PC-9 (cell line): ENCODE results near the gene FCHSD1. TPM values are rescaled to one million over a fixed set of nuclear protein-coding genes. Genes with fewer than 3 reads are reported as not detected.
A peak's percentile ranks its signal among the peaks of the same experiment; 100 is the strongest.

Experiments used
- BruUV-seq: library from RNA; stranded (reverse); fragments of 400-500 nt; replicated peaks from 2 replicates; lab custom pipeline; 2021; lab: Mats Ljungman, UMichigan
- CTCF ChIA-PET: fragments of 300-600 bp; sonication (Branson Sonifier 250); formaldehyde crosslinking; loops from one replicate; lab custom pipeline; 2022; ENCODE audit warnings: antibody characterized with exemption; lab: Charles Lee
- POLR2A ChIA-PET: fragments of 300-600 bp; sonication (Branson Sonifier 250); formaldehyde crosslinking; loops from one replicate; lab custom pipeline; 2022; ENCODE audit warnings: antibody characterized with exemption; ENCODE audit not compliant: unreplicated experiment; lab: Charles Lee
- DNase-seq, 2 experiments: peaks; one replicate each; pipeline versions ENCODE4 v3.0.0 to v3.0.0-alpha.2; 2015 to 2022; ENCODE audit warnings: mixed read lengths in 1 of 2
- H2AFZ ChIP-seq: fragments of 200-600 bp; sonication (generic); 2 replicates; pipeline ENCODE4 v1.8.1; 2017; ENCODE audit warnings: antibody characterized with exemption
- H3F3A ChIP-seq: fragments of 200-600 bp; sonication (generic); 2 replicates; pipeline ENCODE4 v1.8.1; 2017; ENCODE audit warnings: antibody characterized with exemption, mild to moderate bottlenecking, low read depth; ENCODE audit not compliant: insufficient read depth
- H3K27ac ChIP-seq: fragments of 200-600 bp; sonication (generic); 2 replicates; pipeline ENCODE4 v1.6.1; 2016; ENCODE audit warnings: mixed run types
- H3K27me3 ChIP-seq: fragments of 200-600 bp; sonication (generic); 2 replicates; pipeline ENCODE4 v1.6.1; 2016; ENCODE audit warnings: low read depth, mixed run types; ENCODE audit not compliant: insufficient read depth
- H3K36me3 ChIP-seq: fragments of 200-600 bp; sonication (generic); 2 replicates; pipeline ENCODE4 v1.6.1; 2016; ENCODE audit warnings: low read depth, mixed run types
- H3K4me1 ChIP-seq: fragments of 200-600 bp; sonication (generic); replicated peaks from 2 replicates; pipeline ENCODE4 v1.6.1; 2016; ENCODE audit warnings: mixed run types; ENCODE audit not compliant: insufficient read depth
- H3K4me2 ChIP-seq: fragments of 200-600 bp; sonication (generic); 2 replicates; pipeline ENCODE4 v1.6.1; 2017; ENCODE audit warnings: mixed run types
- H3K4me3 ChIP-seq: fragments of 200-600 bp; sonication (generic); 2 replicates; pipeline ENCODE4 v1.6.1; 2016; ENCODE audit warnings: mixed run types
- H3K79me2 ChIP-seq: fragments of 200-600 bp; sonication (generic); 2 replicates; pipeline ENCODE4 v1.6.1; 2017; ENCODE audit warnings: low read depth, mixed run types
- H3K9me2 ChIP-seq: fragments of 200-600 bp; sonication (generic); 2 replicates; pipeline ENCODE4 v1.8.1; 2017; ENCODE audit warnings: mild to moderate bottlenecking; ENCODE audit not compliant: insufficient read depth
- H3K9me3 ChIP-seq: fragments of 200-600 bp; sonication (generic); 2 replicates; pipeline ENCODE4 v1.8.1; 2016; ENCODE audit warnings: low read depth; ENCODE audit not compliant: insufficient read depth
- H4K20me1 ChIP-seq: fragments of 200-600 bp; sonication (generic); 2 replicates; pipeline ENCODE4 v1.8.1; 2017; ENCODE audit not compliant: insufficient read depth
- CTCF ChIP-seq: fragments of 200-600 bp; sonication (generic); conservative IDR thresholded peaks from 2 replicates; pipeline ENCODE4 v1.6.1; 2017; ENCODE audit warnings: mixed run types, antibody characterized with exemption, mild to moderate bottlenecking, moderate library complexity
- EZH2 ChIP-seq: fragments of 200-600 bp; sonication (generic); IDR thresholded peaks from 2 replicates; pipeline ENCODE4 v1.8.0; 2017; ENCODE audit warnings: antibody characterized with exemption, low read depth
- intact Hi-C: fragments of 100-400 bp; cut with micrococcal nuclease; formaldehyde crosslinking; loops from one replicate; pipeline ENCODE4 v1.10.0; 2022; ENCODE audit not compliant: unreplicated experiment
- total RNA-seq: library from RNA; stranded (reverse); gene quantifications from 2 replicates; pipeline ENCODE4 v1.2.3, GENCODE V29; 2021

Gene FCHSD1
- total RNA-seq, 1 experiment from 2014 or later, result 36.4 TPM

- TF ChIP-seq CTCF, result no peak
- TF ChIP-seq EZH2, result no peak
- ChIA-PET CTCF (interaction anchor here (0.5 to 1.0 kb wide), 4 partner anchors 19 to 73 kb away, joined by 3 to 15 read pairs (median 4); no protein-coding TSS in a partner anchor), POLR2A (interaction anchor here (0.5 to 1.1 kb wide), 10 partner anchors 14 to 376 kb away, joined by 3 to 17 read pairs (median 4); partner anchors contain the start of genes DIAPH1 and GNPDA1)
- no peaks in the 10 kb centered on the region for H3K36me3 ChIP-seq
- peaks cover 44% of the 10 kb centered on the region for H3K79me2 ChIP-seq
- intact Hi-C loops, result loop anchor here (1.0 kb wide), 1 partner anchor 17 kb away; no protein-coding TSS in a partner anchor
- peaks cover 22% of the 10 kb centered on the region for H4K20me1 ChIP-seq
- H3F3A ChIP-seq, result peaks cover 15% of the 10 kb centered on the region
- peak within 1 kb of the TSS; percentile 99 for H2AFZ ChIP-seq
- no peaks in the 10 kb centered on the region for H3K27me3 ChIP-seq
- DNase-seq, result peak; percentile 70 to 95
- no peaks in the 10 kb centered on the region for H3K9me2 ChIP-seq
- no peak within 1 kb of the TSS for H3K27ac ChIP-seq
- H3K4me3 ChIP-seq, result peak within 1 kb of the TSS; percentile 79
- H3K4me1 ChIP-seq, result peaks cover 23% of the 10 kb centered on the region
- no peaks in the 10 kb centered on the region for H3K9me3 ChIP-seq
- H3K4me2 ChIP-seq, result peak within 1 kb of the TSS; percentile 97
- BruUV-seq, result no TSS peak
Measured at GRCh38 chr5:141636413-141637122, 14.7 kb downstream of the FCHSD1 start, which contains the start of the genes HDAC3 and RELL2. Gene HDAC3 (minus strand): TSS chr5:141636849. CDS start chr5:141636790, 59 bp downstream. Gene RELL2 (plus strand): TSS chr5:141636997. CDS start chr5:141638226, 1,229 bp downstream.

DNA sequence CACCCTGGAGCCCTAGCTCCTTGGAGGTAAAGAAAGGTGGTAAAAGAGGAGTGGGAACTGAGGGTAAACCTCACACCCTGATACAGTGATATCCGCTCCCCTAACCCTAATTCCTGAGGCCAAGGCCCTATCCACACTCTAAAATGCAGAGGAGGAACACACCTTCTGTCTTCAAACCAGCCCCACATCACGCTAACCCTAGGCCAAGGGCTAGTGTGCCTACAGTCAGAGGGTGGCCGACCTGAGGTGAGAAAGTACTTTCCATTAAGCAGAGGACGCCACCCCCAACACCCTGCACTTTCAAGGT lies 15.2 kb downstream of the FCHSD1 start:
- Histone ChIP-seq H3K4me1 (peaks cover 21% of the 10 kb centered on the region), H3K79me2 (peaks cover 44% of the 10 kb centered on the region), H3K27ac (no peak overlapping the region), H3K9me3 (no peaks in the 10 kb centered on the region), H2AFZ (peak overlapping the region; percentile 99), H3K9me2 (no peaks in the 10 kb centered on the region), H3K4me3 (peak overlapping the region; percentile 79), H3K36me3 (no peaks in the 10 kb centered on the region), H3K4me2 (peak overlapping the region; percentile 97), H3K27me3 (no peaks in the 10 kb centered on the region), H3F3A (peaks cover 10% of the 10 kb centered on the region), H4K20me1 (peaks cover 22% of the 10 kb centered on the region)
- ChIA-PET POLR2A (interaction anchor here (0.5 to 1.1 kb wide), 4 partner anchors 15 to 377 kb away, joined by 3 to 17 read pairs (median 6); partner anchors contain the start of genes DIAPH1 and GNPDA1), CTCF (interaction anchor here (0.5 to 1.0 kb wide), 2 partner anchors 19 to 44 kb away, joined by 3 to 6 read pairs; no protein-coding TSS in a partner anchor)
- BruUV-seq, result no TSS peak
- TF ChIP-seq CTCF (no peak), EZH2 (no peak)
- no peak for DNase-seq
- intact Hi-C loops, result loop anchor here (1.0 kb wide), 1 partner anchor 17 kb away; no protein-coding TSS in a partner anchor

GRCh38 chr5:141635646-141636045 lies 15.6 kb downstream of the FCHSD1 start:
- TF ChIP-seq CTCF (no peak), EZH2 (no peak)
- Histone ChIP-seq H3K27ac (no peak overlapping the region), H3K9me2 (no peaks in the 10 kb centered on the region), H3K4me3 (peak overlapping the region; percentile 79), H3K4me2 (peak overlapping the region; percentile 97), H4K20me1 (peaks cover 22% of the 10 kb centered on the region), H2AFZ (no peak overlapping the region), H3K9me3 (no peaks in the 10 kb centered on the region), H3K4me1 (peaks cover 21% of the 10 kb centered on the region), H3F3A (peaks cover 10% of the 10 kb centered on the region), H3K79me2 (peaks cover 44% of the 10 kb centered on the region), H3K36me3 (no peaks in the 10 kb centered on the region), H3K27me3 (no peaks in the 10 kb centered on the region)
- no peak for DNase-seq
- intact Hi-C loops, result loop anchor here (1.0 kb wide), 1 partner anchor 16 kb away; no protein-coding TSS in a partner anchor
- TSS peak; percentile 53 for BruUV-seq
- POLR2A ChIA-PET, result interaction anchor here (0.5 to 1.1 kb wide), 4 partner anchors 15 to 377 kb away, joined by 3 to 17 read pairs (median 6); partner anchors contain the start of genes DIAPH1 and GNPDA1
- CTCF ChIA-PET, result interaction anchor here (1.0 kb wide), 1 partner anchor 44 kb away, joined by 6 read pairs; no protein-coding TSS in a partner anchor
